NAMALWA (cell line): ENCODE data around the gene OMD.

Experiments used
- DNase-seq: peaks from one replicate; pipeline ENCODE4 v3.0.0-alpha.2; 2015; ENCODE audit warnings: low spot score

Gene OMD, protein sequence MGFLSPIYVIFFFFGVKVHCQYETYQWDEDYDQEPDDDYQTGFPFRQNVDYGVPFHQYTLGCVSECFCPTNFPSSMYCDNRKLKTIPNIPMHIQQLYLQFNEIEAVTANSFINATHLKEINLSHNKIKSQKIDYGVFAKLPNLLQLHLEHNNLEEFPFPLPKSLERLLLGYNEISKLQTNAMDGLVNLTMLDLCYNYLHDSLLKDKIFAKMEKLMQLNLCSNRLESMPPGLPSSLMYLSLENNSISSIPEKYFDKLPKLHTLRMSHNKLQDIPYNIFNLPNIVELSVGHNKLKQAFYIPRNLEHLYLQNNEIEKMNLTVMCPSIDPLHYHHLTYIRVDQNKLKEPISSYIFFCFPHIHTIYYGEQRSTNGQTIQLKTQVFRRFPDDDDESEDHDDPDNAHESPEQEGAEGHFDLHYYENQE

DNA sequence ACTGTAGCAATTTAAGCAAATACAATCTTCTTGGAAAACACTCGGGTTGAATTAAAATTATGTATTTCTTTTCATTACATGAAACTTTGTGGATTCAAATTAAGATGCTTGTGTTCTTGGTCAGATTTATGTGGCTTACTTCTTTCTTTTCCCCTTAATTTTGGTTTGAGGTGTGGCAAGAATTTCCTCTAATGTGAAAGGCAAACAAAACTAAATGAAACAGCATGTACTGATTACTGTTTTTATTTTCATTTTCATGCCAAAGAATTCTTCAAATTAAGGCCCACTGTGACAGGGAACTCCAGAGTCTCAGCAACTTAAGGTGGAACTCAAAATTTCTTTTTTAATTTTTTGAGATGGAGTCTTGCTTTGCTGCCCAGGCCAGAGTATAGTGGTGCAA lies at the start of gene OMD:
Gene OMD (minus strand): TSS at position 132 of the 400 bp plus-strand sequence. CDS start 6,913 bp downstream, outside the sequence.
- DNase-seq: no peak

- DNase-seq: no peak
Measured at GRCh38 chr9:92468206-92468605, 43.9 kb upstream of the OMD start.

DNA sequence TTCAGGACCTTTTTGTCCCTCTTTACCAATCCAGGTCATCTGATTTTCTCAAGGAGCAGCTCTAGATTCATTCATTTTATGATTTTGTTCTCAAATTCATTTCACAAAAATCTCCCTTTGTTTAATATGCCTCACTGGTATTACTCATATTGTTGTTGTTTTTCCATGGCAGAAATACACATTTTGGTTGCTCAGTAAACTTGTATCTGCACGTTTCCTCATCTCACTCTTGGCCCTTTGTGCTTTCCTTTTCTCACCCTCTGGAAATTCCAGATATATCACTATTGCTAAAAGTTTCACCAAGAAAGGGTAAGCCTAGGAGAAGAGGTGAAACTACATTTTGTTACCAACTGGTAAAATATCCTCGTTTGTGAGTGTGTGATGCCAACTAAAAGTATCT lies 43.2 kb upstream of the OMD start:
- DNase-seq: no peak

DNA sequence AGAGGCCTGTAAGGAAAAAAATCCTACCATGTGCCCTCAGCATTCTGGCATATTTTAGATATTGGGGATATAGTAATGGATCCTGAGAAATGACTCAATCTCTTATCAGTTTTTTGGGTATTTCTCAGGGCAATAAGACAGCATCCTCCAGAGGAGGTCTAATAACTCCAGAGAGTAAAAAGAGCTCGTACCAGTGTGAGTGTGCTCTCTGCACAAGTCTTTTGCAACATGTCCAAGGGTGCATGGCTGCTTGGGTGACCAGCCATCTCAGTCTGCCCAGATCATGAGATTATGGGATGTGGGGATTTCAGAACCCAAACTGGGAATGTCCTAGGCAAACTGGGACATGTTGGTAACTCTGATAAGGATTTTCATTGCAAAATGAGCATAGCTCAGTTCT lies 42.8 kb upstream of the OMD start:
- DNase-seq: no peak

DNA sequence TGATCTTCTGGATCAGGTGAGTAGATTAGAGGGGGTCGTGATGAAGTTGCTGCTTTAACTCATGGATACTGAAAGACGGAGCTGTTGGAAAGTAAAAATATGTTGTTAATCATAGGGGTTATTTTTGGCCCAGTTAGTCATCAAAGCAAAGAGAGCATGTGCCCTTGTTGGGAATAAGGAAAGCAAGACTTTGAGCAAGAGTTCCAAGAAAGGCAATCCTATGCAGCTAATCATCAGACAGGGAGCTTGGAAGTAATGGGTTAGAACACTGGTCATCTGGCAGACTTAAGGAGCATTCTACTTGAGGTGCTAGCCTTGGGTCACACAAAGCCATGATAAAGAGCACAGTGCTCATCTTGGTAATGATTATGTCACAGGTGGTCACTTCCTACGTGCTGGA lies 39.7 kb upstream of the OMD start:
- DNase-seq: no peak

GRCh38 chr9:92463387-92463786 lies 39.1 kb upstream of the OMD start:
- DNase-seq: no peak

GRCh38 chr9:92457576-92457975 lies 33.3 kb upstream of the OMD start:
- DNase-seq: no peak

- peak; percentile 37 for DNase-seq
Measured at GRCh38 chr9:92455217-92455616, 30.9 kb upstream of the OMD start.

- DNase-seq: no peak
Measured at GRCh38 chr9:92446536-92446935, 22.3 kb upstream of the OMD start.

DNA sequence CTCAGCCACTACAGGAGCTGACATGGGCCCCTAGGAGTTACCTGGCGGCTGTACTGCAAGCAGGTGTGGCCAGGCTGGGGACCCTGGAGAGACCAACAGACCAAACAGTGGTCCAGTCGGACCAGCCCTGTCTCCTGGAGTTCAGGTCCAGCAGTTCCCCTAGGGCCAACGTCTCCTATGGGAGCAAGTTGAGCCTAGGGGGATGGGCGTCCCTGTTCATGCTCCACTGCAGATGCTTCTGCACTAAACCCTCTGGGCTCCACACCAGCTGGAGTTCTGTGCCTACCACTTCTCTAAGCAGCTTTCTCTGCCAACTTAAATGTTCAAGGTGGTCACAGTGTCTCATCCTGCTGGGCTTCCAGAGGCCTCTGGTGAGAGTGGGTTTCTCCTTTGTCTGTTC lies 20.6 kb upstream of the OMD start:
- DNase-seq: no peak

- DNase-seq: no peak
Measured at GRCh38 chr9:92440751-92441046, 16.4 kb upstream of the OMD start.

GRCh38 chr9:92439921-92440750 lies 15.9 kb upstream of the OMD start:
- no peak for DNase-seq

DNA sequence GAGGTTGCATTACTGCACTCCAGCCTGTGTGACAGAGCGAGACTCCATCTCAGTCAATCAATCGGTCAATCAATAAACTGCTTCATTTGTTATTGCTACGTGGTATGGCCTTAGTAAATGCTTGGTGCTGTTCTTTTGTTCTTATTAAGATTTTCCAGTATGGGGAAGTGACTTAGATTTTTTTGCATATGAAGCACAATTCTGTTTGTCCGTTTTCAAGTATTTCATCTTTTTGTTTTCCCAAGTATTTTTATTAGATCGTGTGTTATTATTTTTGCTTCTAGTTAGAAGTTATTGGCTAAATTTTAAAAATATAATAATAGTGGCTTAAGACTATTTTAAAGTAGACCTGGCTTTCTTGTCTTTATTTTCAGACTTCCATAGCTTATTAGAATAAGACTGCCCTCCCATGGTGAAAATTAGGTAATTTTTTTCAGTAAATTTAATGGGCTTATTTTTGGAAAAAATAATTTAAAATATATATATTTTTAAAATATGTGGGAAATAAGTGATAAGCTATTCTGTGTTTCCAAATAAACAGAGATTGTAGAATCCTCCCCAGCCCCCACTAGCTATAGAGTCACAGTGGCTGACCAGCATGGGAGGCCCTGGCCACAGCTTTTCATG lies 14.7 kb upstream of the OMD start:
- DNase-seq: peak; percentile 20

DNA sequence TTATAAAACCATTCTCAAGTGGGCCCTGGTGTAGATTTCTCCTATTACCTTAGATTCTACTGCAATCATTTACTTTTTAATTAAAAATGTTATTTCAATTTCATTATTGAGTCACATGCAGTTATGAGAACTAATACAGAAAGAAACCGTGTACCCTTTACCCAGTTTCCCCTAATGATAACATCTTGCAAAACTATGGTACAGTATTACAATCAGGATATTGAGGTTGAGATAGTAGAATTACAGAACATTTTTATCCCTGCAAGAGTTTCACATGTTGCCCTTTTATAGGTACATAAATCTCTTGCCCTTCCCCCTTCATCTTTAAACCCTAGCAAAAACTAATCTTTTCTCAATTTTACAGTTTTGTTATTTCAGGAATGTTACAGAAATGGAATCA lies 11.0 kb upstream of the OMD start:
- no peak for DNase-seq

GRCh38 chr9:92432972-92433548 lies 8.8 kb upstream of the OMD start:
- no peak for DNase-seq

- no peak for DNase-seq
Measured at GRCh38 chr9:92432350-92432749, 8.1 kb upstream of the OMD start.

- no peak for DNase-seq
Measured at GRCh38 chr9:92429836-92430235, 5.6 kb upstream of the OMD start.

DNA sequence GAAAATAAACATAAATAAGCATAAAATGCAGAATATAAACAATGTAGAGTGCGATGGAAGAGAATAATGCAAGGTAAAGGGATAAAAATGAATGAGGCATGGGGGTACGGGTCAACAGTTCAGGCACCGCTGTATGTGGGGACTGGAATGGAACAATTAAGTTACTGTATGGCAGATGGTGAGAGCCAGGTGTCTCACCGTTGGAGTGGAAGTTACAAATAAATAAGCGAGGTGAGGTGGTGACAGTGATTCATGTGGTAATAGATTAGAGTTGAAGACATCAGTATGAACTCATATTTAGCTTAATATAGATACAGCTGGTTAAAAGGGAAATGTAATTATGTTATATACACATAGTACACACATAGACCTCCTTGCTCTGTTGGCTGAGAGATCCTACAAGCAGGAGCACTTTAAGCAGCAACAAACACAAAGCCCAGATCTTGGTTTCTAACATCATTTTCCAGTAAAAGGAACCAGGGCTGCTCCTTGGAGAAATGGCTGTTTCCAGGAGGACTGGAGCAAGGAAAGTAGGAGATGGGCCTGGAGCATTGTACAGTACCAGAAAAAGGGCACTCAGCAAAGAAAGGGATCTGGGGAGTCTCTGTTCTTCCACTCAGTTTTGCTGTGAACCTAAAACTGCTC lies 2.4 kb upstream of the OMD start:
- no peak for DNase-seq

DNA sequence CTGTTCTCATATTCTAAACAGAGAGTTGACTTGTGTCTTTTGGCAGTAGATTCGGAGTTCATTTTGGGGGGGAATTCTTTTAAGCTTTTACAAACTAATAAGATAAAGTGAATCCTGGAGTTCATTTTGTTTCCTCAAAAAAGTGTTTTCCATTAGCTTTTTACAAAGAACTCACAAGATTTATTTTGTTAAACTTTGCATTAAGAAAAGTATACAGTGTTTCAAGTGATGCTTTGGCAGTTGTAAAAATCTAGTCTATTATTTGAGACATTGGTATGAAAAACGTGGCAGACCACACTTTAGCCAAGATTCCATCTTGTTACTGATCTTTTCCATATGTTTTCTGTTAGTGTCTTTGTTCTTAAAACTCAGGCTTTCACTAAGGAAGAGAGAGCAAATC lies 1.2 kb upstream of the OMD start:
- no peak for DNase-seq

GRCh38 chr9:92423612-92424011 lies 659 bp downstream of the OMD start:
- DNase-seq: no peak

DNA sequence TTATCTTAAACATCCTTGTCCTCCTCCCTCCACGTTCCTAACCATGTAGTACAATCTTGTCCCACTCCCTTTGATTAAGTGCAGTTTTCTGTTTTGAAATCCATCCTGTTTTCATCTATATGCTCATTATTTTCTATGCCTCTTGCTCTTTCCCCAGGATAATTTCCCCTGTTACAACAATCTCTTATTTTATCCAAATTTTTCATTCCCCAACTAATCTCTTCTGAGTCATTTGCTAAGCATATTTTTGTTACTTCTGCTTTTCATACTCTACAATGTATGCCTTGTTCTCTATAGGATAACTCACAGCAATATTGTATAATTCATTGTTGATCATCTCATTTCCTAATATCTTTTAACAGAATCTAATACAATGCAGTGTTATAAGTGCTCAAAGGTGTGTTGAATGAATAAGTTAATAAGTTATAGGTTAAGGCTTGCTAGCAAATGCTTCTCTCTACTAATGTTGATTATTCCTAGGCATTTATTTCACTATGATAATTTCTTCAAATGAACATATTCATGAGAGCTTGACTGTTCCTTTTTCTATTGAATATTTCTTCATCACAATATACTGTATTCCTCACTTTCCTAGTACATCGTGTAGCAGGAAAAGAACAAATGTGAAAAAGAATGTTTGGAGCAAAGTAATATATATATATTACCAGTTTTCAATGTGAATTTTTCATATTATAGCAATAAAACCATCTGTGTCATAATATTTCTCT lies 1.5 kb downstream of the OMD start:
- DNase-seq: no peak

DNA sequence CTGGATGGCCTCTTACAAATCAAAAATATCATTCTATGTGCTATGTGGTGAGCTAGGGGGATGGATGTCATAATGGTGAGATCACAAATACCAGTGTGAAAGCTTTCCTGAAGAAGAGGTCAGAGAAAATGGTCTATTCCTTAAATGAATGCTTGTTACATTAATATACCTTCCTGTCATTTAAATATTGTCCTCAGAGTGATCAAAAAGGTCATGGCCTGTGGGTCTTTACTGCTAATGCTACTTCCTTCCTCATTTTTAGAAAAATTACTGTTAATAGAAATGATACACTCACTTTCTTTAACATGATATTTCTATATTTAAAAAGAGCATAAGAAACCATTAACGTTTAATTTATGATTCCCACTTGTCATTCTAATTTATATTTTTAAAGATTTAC lies 9.7 kb downstream of the OMD start:
- DNase-seq: peak; percentile 22
